Stomach (tissue), 9 donors: Measurements from ENCODE around the gene DIS3L2. TPM values are rescaled to one million over a fixed set of nuclear protein-coding genes. Genes with fewer than 3 reads are reported as not detected.
"Not testable (repeated sequence)": the region's sequence is repeated elsewhere in the genome, so short reads cannot be mapped to it uniquely, and the experiment has no call there.

Experiments
- DNase-seq, 2 donors: peaks; one replicate each; pipeline versions ENCODE4 v3.0.0 to v3.0.0-alpha.2; 2013 to 2019
- H3K27ac ChIP-seq, 5 donors: fragments of 200-600 bp in 4 of 5; sonication (generic) in 4 of 5; one replicate each; pipeline ENCODE4 v1.5.1; 2013 to 2019; ENCODE audit warnings: mild to moderate bottlenecking in 1 of 5, moderate library complexity in 1 of 5
- H3K27me3 ChIP-seq, 3 donors: fragments of 200-600 bp; sonication (generic); one replicate each; pipeline ENCODE4 v1.5.1; 2017 to 2019; ENCODE audit warnings: mixed run types in 1 of 3
- H3K36me3 ChIP-seq, 4 donors: fragments of 200-600 bp; sonication (generic); 1 replicate in 3 of 4; 2 replicates in 1 of 4; pipeline ENCODE4 v1.5.1; 2016 to 2019
- H3K4me1 ChIP-seq, 4 donors: fragments of 200-600 bp; sonication (generic); one replicate each; pipeline ENCODE4 v1.5.1; 2016 to 2019
- H3K4me3 ChIP-seq, 4 donors: fragments of 200-600 bp; sonication (generic) in 3 of 4; one replicate each; pipeline ENCODE4 v1.5.1; 2016 to 2019; ENCODE audit warnings: mild to moderate bottlenecking in 1 of 4
- H3K9me3 ChIP-seq, 4 donors: fragments of 200-600 bp; sonication (generic); one replicate each; pipeline ENCODE4 v1.5.1; 2016 to 2019
- CTCF ChIP-seq, 7 experiments: fragments of 450-650 bp in 4 of 7; fragments of 200-600 bp in 3 of 7; sonication (generic) in 3 of 7; IDR thresholded peaks; one replicate each; pipeline ENCODE4 v1.5.1; 2016 to 2019; ENCODE audit warnings: antibody characterized with exemption in 7 of 7, control low read depth in 2 of 7, mild to moderate bottlenecking in 1 of 7
- POLR2A ChIP-seq, 4 donors: fragments of 450-650 bp; IDR thresholded peaks; one replicate each; pipeline ENCODE4 v1.6.1; 2016; ENCODE audit warnings: antibody characterized with exemption in 4 of 4, control low read depth in 2 of 4, mild to moderate bottlenecking in 1 of 4, moderate library complexity in 1 of 4
- POLR2AphosphoS5 ChIP-seq, 3 donors: sonication (generic); formaldehyde crosslinking; IDR thresholded peaks; one replicate each; pipeline ENCODE4 v1.6.1; 2016; ENCODE audit warnings: antibody characterized with exemption in 3 of 3
- WGBS, 5 donors: extraction: QIAGEN DNeasy Blood & Tissue Kit in 3 of 5; methylation state at CpG; one replicate each; pipeline versions ENCODE4 v1.1.5 to v1.1.7; 2013 to 2018; 5-methylcytosine and 5-hydroxymethylcytosine counted together
- intact Hi-C: fragments of 100-400 bp; cut with DNase I; formaldehyde crosslinking; loops from one replicate; pipeline ENCODE4 v1.15.1; 2023; ENCODE audit warnings: low total_unique reads
- polyA plus RNA-seq, 3 donors: library from polyadenylated mRNA; stranded (reverse); fragments of 200-250 nt; gene quantifications; one replicate each; pipeline ENCODE4 v1.2.3, GENCODE V29; 2013
- total RNA-seq, 5 donors: library from RNA; depleted of rRNA; stranded (reverse); fragments of >200 nt; gene quantifications; one replicate each; pipeline versions ENCODE4 v1.1.0 to v1.2.3, GENCODE V29; 2014 to 2016
- donor health status: healthy with polysubstance abuse.
- donor health status: Bipolar disorder and iron deficiency.
- donor health status: healthy.

DIS3L2 gene
- total and polyA plus RNA-seq, 8 donors: 10.4 to 124 (median 26.8) TPM

- Histone ChIP-seq H3K4me1 (peaks cover 0 to 7% (median 5%) of the 10 kb centered on the region in 4 donors), H3K36me3 (peaks cover 0 to 10% (median 0%) of the 10 kb centered on the region in 4 donors), H3K9me3 (no peaks in the 10 kb centered on the region), H3K4me3 (no peak overlapping the region), H3K27ac (no peak overlapping the region), H3K27me3 (no peaks in the 10 kb centered on the region)
- WGBS, 5 donors: 75 to 84% (median 80%) methylated on average over 7 to 23 of the region's 24 CpGs
- DNase-seq: peak; percentile 62 to 63
- TF ChIP-seq POLR2AphosphoS5 (IDR thresholded peaks at IDR 0.05) (no peak), POLR2A (IDR thresholded peaks at IDR 0.05) (no peak), CTCF (IDR thresholded peaks at IDR 0.05) (peak in 4 of 7 experiments; percentile 35 to 83 (median 72))
- intact Hi-C loops: loop anchor here (10.0 kb wide), 1 partner anchor 401 kb away; the partner anchor contains the start of gene NPPC
These were observed 364.1 kb downstream of the DIS3L2 start for GRCh38 chr2:232325324-232326273.

- intact Hi-C loops: loop anchor here (10.0 kb wide), 1 partner anchor 402 kb away; the partner anchor contains the start of gene NPPC
- H3K4me1 ChIP-seq, DNase-seq, H3K27ac ChIP-seq, H3K36me3 ChIP-seq, H3K4me3 ChIP-seq, H3K9me3 ChIP-seq, H3K27me3 ChIP-seq: not testable (repeated sequence)
- peak in 3 of 7 experiments; percentile 33 to 69 (median 40) for TF ChIP-seq CTCF (IDR thresholded peaks at IDR 0.05)
- WGBS, 5 donors: 63 to 73% (median 70%) methylated on average over 6 to 10 of the region's 12 CpGs
These were observed 365.0 kb downstream of the DIS3L2 start for GRCh38 chr2:232326274-232327104.

- no peak for TF ChIP-seq POLR2A (IDR thresholded peaks at IDR 0.05)
- TF ChIP-seq CTCF (IDR thresholded peaks at IDR 0.05): peak in 5 of 7 experiments; percentile 66 to 86 (median 75)
- peaks cover 0 to 10% (median 0%) of the 10 kb centered on the region in 4 donors for H3K36me3 ChIP-seq
- no peak overlapping the region for H3K4me3 ChIP-seq
- H3K4me1 ChIP-seq: peaks cover 0 to 3% (median 0%) of the 10 kb centered on the region in 4 donors
- H3K27ac ChIP-seq: no peak overlapping the region
- 52 to 67% (median 65%) methylated on average over 10 to 12 of the region's 12 CpGs for WGBS, 5 donors
- H3K9me3 ChIP-seq: no peaks in the 10 kb centered on the region
- DNase-seq: peak; percentile 77 to 87
- intact Hi-C loops: loop anchor here (10.0 kb wide), 1 partner anchor 403 kb away; the partner anchor contains the start of gene NPPC
- H3K27me3 ChIP-seq: no peaks in the 10 kb centered on the region
These were observed 365.9 kb downstream of the DIS3L2 start for GRCh38 chr2:232327105-232328031.
